ENCODE data around the gene PATJ.
"Not testable (repeated sequence)": the region's sequence is repeated elsewhere in the genome, so short reads cannot be mapped to it uniquely, and the experiment has no call there.

Gene PATJ

DNA sequence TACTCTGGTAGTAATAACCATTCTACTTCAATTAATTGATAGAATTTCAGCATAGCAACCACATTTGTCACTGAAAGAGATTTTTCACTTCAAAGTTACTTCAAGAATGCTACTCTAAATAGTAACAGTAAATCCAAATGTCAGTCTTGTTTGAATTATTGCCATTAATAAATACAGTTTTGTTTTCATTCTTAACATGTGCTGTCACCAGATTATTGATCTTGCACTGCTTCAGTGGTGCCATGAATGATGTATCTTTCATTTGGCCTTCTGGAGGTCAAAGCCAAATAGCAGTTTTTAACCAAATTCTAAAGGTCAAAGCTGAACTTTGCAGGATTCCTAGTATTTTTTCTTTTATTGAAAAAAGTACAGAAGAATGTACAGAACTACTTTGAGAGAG lies 199.5 kb downstream of the PATJ start:
- Histone ChIP-seq H4K20me1 (ENCODE audit: low read depth, low read length) (no peaks in the 10 kb centered on the region), H3K27ac (ENCODE audit: low read depth, low read length) (no peak overlapping the region), H3K9ac (ENCODE audit: low read length) (no peak overlapping the region), H3K4me2 (ENCODE audit: low read depth, low read length, poor library complexity, severe bottlenecking) (no peak overlapping the region), H2AFZ (ENCODE audit: low read depth, low read length, severe bottlenecking) (no peak overlapping the region), H3K4me3 (ENCODE audit: insufficient read depth, low read length, poor library complexity, severe bottlenecking) (no peak overlapping the region), H3K27me3 (ENCODE audit: low read length) (no peaks in the 10 kb centered on the region), H3K9me3 (ENCODE audit: insufficient read depth, low read length) (no peaks in the 10 kb centered on the region), H3K36me3 (ENCODE audit: low read length) (no peaks in the 10 kb centered on the region), H3K9me2 (replicated peaks; ENCODE audit: insufficient read depth, low read length) (no peaks in the 10 kb centered on the region), H3F3A (ENCODE audit: insufficient read depth) (no peaks in the 10 kb centered on the region), H3K79me2 (ENCODE audit: insufficient read depth, low read length) (no peaks in the 10 kb centered on the region)
- TF ChIP-seq EZH2phosphoT487 (conservative IDR thresholded peaks at IDR 0.05; ENCODE audit: low read length) = no peak
- TF ChIP-seq, protein P1, sequence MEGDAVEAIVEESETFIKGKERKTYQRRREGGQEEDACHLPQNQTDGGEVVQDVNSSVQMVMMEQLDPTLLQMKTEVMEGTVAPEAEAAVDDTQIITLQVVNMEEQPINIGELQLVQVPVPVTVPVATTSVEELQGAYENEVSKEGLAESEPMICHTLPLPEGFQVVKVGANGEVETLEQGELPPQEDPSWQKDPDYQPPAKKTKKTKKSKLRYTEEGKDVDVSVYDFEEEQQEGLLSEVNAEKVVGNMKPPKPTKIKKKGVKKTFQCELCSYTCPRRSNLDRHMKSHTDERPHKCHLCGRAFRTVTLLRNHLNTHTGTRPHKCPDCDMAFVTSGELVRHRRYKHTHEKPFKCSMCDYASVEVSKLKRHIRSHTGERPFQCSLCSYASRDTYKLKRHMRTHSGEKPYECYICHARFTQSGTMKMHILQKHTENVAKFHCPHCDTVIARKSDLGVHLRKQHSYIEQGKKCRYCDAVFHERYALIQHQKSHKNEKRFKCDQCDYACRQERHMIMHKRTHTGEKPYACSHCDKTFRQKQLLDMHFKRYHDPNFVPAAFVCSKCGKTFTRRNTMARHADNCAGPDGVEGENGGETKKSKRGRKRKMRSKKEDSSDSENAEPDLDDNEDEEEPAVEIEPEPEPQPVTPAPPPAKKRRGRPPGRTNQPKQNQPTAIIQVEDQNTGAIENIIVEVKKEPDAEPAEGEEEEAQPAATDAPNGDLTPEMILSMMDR (IDR thresholded peaks at IDR 0.05; ENCODE audit: insufficient read depth, low read length, poor library complexity, severe bottlenecking) = no peak

DNA sequence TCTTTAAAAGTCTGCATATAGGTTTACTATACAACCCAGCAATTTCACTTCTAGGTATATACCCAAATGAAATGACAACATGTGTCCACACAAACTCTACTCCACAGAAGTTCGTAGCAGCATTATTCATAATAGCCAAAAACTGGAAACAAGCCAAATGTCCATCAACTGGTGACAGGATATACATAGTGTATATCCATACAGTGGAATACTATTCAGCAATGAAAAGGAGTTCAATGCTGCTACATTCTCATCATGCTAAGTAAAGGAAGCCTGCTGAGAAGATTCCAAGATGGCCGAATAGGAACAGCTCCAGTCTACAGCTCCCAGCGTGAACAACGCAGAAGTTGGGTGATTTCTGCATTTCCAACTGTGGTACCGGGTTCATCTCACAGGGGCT lies 200.6 kb downstream of the PATJ start:
- Histone ChIP-seq H3K4me3 (ENCODE audit: insufficient read depth, low read length, poor library complexity, severe bottlenecking) (no peak overlapping the region), H3F3A (ENCODE audit: insufficient read depth) (no peaks in the 10 kb centered on the region), H3K4me2 (ENCODE audit: low read depth, low read length, poor library complexity, severe bottlenecking) (no peak overlapping the region), H3K9me3 (ENCODE audit: insufficient read depth, low read length) (no peaks in the 10 kb centered on the region), H3K36me3 (ENCODE audit: low read length) (no peaks in the 10 kb centered on the region), H2AFZ (ENCODE audit: low read depth, low read length, severe bottlenecking) (no peak overlapping the region), H4K20me1 (ENCODE audit: low read depth, low read length) (no peaks in the 10 kb centered on the region), H3K27me3 (ENCODE audit: low read length) (no peaks in the 10 kb centered on the region), H3K9ac (ENCODE audit: low read length) (no peak overlapping the region), H3K79me2 (ENCODE audit: insufficient read depth, low read length) (no peaks in the 10 kb centered on the region), H3K9me2 (replicated peaks; ENCODE audit: insufficient read depth, low read length) (no peaks in the 10 kb centered on the region), H3K27ac (ENCODE audit: low read depth, low read length) (no peak overlapping the region)
- TF ChIP-seq, protein P1 (IDR thresholded peaks at IDR 0.05; ENCODE audit: insufficient read depth, low read length, poor library complexity, severe bottlenecking) = no peak
- TF ChIP-seq EZH2phosphoT487 (conservative IDR thresholded peaks at IDR 0.05; ENCODE audit: low read length) = no peak

DNA sequence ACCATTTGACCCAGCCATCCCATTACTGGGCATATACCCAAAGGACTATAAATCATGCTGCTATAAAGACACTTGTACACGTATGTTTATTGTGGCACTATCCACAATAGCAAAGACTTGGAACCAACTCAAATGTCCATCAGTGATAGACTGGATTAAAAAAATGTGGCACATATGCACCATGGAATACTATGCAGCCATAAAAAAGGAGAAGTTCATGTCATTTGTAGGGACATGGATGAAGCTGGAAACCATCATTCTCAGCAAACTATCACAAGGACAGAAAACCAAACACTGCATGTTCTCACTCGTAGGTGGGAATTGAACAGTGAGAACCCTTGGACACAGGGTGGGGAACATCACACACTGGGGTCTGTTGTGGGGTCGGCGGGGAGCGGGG lies 206.4 kb downstream of the PATJ start:
- H3K27me3 ChIP-seq (ENCODE audit: low read length); H3F3A ChIP-seq (ENCODE audit: insufficient read depth); H3K4me3 ChIP-seq (ENCODE audit: insufficient read depth, low read length, poor library complexity, severe bottlenecking); H3K79me2 ChIP-seq (ENCODE audit: insufficient read depth, low read length); H3K36me3 ChIP-seq (ENCODE audit: low read length); H3K9ac ChIP-seq (ENCODE audit: low read length); H3K9me3 ChIP-seq (ENCODE audit: insufficient read depth, low read length); H3K4me2 ChIP-seq (ENCODE audit: low read depth, low read length, poor library complexity, severe bottlenecking); H4K20me1 ChIP-seq (ENCODE audit: low read depth, low read length); H3K9me2 ChIP-seq (replicated peaks; ENCODE audit: insufficient read depth, low read length); H3K27ac ChIP-seq (ENCODE audit: low read depth, low read length); H2AFZ ChIP-seq (ENCODE audit: low read depth, low read length, severe bottlenecking): not testable (repeated sequence)

DNA sequence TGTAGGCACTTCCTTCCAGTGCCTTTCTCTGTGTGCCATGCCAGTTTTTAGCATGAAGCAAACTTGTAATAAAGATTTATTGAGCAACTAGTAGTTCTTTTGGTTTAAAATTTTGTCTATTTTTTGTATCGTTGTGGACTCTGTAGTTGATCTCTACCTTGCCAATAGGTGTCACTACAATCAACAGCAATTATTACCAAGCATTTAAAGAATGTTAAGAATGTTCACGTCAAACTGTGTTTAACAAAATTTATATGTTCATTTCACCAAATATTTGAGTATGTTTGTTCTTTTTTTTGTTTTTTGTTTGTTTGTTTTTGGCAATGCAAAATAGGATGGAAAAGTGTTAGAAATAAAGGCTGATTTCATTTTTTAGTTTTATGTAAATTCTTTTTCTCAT lies 208.1 kb downstream of the PATJ start:
- Histone ChIP-seq H3F3A (ENCODE audit: insufficient read depth) (no peaks in the 10 kb centered on the region), H3K27ac (ENCODE audit: low read depth, low read length) (no peak overlapping the region), H3K4me3 (ENCODE audit: insufficient read depth, low read length, poor library complexity, severe bottlenecking) (no peak overlapping the region), H2AFZ (ENCODE audit: low read depth, low read length, severe bottlenecking) (no peak overlapping the region), H3K9me3 (ENCODE audit: insufficient read depth, low read length) (no peaks in the 10 kb centered on the region), H3K79me2 (ENCODE audit: insufficient read depth, low read length) (no peaks in the 10 kb centered on the region), H3K36me3 (ENCODE audit: low read length) (no peaks in the 10 kb centered on the region), H3K9ac (ENCODE audit: low read length) (no peak overlapping the region), H4K20me1 (ENCODE audit: low read depth, low read length) (no peaks in the 10 kb centered on the region), H3K9me2 (replicated peaks; ENCODE audit: insufficient read depth, low read length) (no peaks in the 10 kb centered on the region), H3K27me3 (ENCODE audit: low read length) (no peaks in the 10 kb centered on the region), H3K4me2 (ENCODE audit: low read depth, low read length, poor library complexity, severe bottlenecking) (no peak overlapping the region)
- TF ChIP-seq, protein P1 (IDR thresholded peaks at IDR 0.05; ENCODE audit: insufficient read depth, low read length, poor library complexity, severe bottlenecking) = peak; percentile 27
- no peak for TF ChIP-seq EZH2phosphoT487 (conservative IDR thresholded peaks at IDR 0.05; ENCODE audit: low read length)

Data from SU-DHL-6 (cell line).